Stimulated activated CD8-positive, alpha-beta memory T cell treated with anti-CD3 and anti-CD28 coated beads, Interleukin-4, amount 100 ng/mL, for 48 hours (primary cell): ENCODE results near the gene GNAQ.

Experiments used
- DNase-seq: peaks from one replicate; pipeline ENCODE4 v3.0.0-alpha.2; 2020

GNAQ gene

GRCh38 chr9:78031893-78032729 is 500 bp upstream of the GNAQ start:
- peak; percentile 77 for DNase-seq

GRCh38 chr9:78030553-78031443 is 813 bp downstream of the GNAQ start:
- peak; percentile 67 for DNase-seq

- DNase-seq = no peak
These were observed 1.4 kb downstream of the GNAQ start for GRCh38 chr9:78030296-78030552.

DNA sequence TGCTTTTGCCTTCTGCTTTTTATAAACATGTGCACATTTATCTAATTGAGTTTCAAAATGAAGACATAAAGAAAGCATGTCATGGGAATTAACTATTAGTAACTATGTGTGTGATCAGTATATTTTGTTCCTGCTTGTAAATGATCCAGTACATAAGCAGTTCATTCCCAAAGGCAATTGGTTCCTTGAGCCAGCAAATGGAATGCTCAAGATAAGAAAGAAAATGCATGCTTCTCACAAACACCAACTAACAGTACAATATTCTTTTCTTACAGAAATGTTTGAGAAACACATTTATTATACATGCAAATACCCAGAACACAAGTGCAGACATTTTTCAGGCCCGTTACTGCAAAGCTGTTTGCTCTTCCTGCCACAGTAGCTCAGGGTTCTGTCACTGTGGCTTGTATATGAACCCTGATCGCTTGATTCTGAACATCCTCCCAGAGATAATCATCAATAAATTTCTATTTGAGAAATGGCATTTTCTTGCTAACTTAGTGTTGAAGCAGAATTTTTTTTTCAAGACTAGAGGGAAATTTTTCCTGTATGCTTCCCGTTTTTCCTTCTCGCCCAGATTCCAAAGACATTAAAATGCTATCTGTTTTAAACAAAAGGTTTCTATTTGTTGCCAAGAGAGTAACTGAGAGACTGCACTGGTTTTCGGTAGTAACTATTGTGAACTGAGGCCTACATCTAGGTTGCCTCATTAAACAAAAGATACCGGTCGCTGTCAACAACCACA is 1.9 kb downstream of the GNAQ start:
- DNase-seq = no peak

DNA sequence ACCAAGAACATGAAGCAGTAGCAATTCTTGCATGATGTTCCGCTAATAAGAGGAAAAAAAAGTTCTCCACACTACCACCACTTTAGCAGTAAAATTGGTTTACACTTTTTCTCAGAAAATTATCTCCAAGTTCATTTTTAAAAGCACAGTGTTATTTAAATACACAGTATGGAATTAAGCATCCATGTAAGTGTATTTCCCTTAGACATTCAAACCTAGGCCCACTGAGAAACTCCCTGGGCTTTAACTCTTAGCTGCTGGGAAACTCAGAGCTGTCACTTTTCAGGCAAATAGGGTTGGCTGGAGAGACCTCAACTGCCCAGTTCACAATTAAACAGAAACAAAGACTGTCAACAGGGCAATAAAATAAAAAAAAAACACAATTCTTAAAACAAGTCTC is 2.7 kb downstream of the GNAQ start:
- no peak for DNase-seq

GRCh38 chr9:78026947-78027346 is 4.7 kb downstream of the GNAQ start:
- no peak for DNase-seq

DNA sequence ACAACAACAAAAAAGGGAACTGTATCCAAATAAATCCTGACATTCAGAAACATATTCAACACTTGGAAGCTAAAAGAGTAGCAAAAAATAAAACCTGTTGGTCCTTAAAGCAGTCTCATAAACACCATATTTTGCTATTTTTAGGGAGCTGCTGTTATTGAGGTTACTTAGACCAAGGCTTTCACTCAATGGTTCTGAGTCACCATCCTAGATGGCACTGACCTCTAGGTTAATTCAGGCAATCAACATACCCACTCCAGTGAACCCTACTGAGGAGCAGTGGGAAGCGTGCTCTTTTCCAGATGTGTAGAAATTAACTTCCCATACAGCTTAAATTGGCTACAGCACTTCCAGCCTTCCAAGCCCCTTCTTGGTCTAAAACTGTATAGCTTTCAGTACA is 5.2 kb downstream of the GNAQ start:
- DNase-seq = no peak

- no peak for DNase-seq
These were observed 6.4 kb downstream of the GNAQ start for GRCh38 chr9:78025186-78025585.

- DNase-seq = no peak
These were observed 8.4 kb downstream of the GNAQ start for GRCh38 chr9:78023003-78023741.

GRCh38 chr9:78021697-78022096 is 9.9 kb downstream of the GNAQ start:
- DNase-seq = no peak

GRCh38 chr9:78017190-78017693 is 14.4 kb downstream of the GNAQ start:
- no peak for DNase-seq

GRCh38 chr9:78015241-78015640 is 16.4 kb downstream of the GNAQ start:
- DNase-seq = no peak

GRCh38 chr9:78014776-78015175 is 16.8 kb downstream of the GNAQ start:
- DNase-seq = no peak

GRCh38 chr9:78013934-78014333 is 17.7 kb downstream of the GNAQ start:
- DNase-seq = no peak

- no peak for DNase-seq
These were observed 20.6 kb downstream of the GNAQ start for GRCh38 chr9:78011049-78011448.

DNA sequence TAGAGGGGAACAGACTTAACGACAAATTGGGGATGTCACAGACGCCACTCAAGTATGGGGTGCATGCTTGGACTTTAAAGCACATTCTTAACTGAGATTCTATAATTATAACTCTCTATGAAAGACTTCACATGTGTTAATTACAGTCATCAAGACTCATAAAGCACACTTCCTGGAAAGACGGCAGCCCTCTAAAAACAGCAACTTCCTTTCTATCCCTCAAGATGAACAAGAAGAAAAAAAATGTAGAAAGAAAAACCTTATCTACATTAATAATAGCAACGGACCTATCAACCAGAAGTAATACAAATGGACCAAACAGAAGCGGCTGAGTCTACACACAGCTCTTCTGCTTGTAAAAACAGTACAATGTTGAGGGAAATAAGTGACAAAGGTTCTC is 21.2 kb downstream of the GNAQ start:
- DNase-seq = no peak

DNA sequence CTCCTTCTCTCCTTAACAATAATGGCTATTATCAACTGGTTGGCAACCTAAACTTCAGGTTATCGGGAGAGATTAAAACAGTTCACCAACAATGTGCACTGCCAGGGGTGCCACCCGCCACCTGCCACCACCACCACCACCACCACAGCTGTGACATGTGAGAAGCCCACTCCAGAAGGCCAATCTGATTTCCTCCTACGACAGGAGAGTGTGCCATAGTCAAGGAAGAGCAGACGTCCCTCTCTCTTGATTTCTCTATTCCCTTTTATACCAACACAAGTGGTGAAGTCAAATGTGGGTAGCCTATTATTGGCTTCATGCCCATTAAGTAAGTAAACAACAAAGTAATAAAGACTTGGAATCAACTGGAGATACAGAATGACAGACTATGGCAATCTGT is 22.4 kb downstream of the GNAQ start:
- no peak for DNase-seq

DNA sequence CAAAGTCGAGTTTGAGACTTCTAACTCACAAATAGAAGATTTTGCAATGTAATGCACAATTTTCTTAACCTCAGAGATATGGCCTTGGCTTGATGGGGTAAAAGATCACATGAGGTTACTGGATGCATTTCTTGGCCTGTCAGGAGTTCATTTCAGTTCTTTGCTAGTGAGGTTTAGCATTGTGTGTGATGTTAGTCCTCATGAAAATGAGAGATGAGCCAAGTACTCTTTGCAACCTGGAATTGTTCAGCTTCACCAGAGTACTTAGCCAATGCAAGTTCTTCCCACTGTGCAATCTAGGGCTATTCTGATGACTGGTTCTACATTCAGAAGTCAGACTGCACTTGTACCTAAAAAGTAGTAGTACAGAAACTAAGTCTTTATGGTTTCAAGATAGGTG is 24.9 kb downstream of the GNAQ start:
- DNase-seq = no peak

- no peak for DNase-seq
These were observed 26.2 kb downstream of the GNAQ start for GRCh38 chr9:78005231-78006002.

- no peak for DNase-seq
These were observed 27.0 kb downstream of the GNAQ start for GRCh38 chr9:78004478-78005229.

DNA sequence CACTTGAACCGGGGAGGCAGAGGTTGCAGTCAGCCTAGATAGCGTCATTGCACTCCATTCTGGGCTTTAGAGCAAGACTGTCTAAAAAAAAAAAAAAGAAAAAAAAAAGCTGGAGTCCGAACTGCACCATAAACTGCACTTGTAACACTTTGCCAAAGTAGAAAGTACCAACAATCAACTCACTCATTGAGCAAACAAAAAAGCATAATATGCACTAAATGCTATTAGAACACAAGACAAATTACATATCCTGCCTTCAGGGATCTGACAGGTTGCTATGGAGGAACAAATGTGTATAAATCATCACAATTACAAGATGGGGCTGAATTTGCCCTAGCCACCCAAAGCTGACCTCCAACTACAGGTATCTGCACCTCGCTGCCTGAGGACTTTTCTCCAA is 27.9 kb downstream of the GNAQ start:
- DNase-seq = no peak
